ENCODE results near the gene PAPLN.
"Not testable (repeated sequence)": the region's sequence is repeated elsewhere in the genome, so short reads cannot be mapped to it uniquely, and the experiment has no call there.

The PAPLN gene

GRCh38 chr14:73293782-73294781, 56.8 kb downstream of the PAPLN start:
- DNase-seq (ENCODE audit: low read depth) = no peak
- TF ChIP-seq CTCF (IDR thresholded peaks at IDR 0.05; ENCODE audit: low read depth, low read length, missing control alignments) = no peak
- in situ Hi-C loops (cut with HindIII; ENCODE audit: low sequenced_read_pairs) = no loop called here
- H3K4me3 ChIP-seq (ENCODE audit: low read depth, low read length) = no peak overlapping the region

DNA sequence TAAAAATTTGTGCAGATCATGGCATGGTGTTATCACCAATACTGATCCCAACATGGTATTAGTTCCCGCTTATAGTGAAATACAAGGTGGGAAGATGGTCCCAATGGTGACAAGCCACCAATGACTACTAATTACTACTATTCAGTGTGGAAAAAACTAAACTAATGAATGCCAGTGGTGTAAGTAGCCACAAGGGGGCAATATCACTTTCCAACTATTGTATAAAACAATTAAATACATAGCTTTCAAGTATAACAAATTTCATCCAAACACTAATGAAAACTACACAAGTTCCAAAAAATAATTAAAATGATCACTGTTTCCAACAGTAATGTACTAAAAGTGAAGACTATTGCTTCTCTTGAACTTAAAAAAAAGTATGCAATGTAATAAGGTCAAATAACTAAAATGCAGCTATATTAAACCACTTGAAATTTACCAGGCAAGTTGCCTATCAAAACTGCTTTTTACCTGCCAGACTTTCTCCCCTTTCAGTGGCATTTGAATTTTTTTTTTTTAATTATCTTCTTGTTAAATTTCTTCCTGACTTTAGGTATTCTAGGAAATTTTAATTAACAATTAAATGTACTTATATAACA, 58.0 kb downstream of the PAPLN start:
- in situ Hi-C loops (cut with HindIII; ENCODE audit: low sequenced_read_pairs) = no loop called here
- no peak overlapping the region for H3K4me3 ChIP-seq (ENCODE audit: low read depth, low read length)
- peak; percentile 54 for TF ChIP-seq CTCF (IDR thresholded peaks at IDR 0.05; ENCODE audit: low read depth, low read length, missing control alignments)
- peak; percentile 31 for DNase-seq (ENCODE audit: low read depth)

DNA sequence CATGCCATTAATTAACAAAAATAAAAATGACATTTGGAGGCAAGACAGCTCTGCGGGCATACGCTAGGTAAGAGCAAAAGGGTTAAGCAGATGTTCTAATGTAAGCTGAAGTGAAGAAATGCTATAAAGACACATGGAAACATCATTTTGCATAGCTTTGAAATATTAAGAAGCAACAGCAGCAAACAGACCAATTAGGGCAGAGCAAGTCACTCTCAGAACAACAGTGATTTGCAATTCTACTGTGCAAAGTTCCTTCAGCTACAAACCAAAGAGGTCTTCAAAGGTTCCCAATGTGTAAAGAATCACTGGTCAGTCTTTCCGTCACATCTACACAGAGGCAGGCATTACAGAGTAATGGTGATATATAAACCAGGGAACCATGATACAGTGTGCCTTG, 68.2 kb downstream of the PAPLN start:
- no peak for DNase-seq (ENCODE audit: low read depth)
- in situ Hi-C loops (cut with HindIII; ENCODE audit: low sequenced_read_pairs) = no loop called here
- no peak for TF ChIP-seq CTCF (IDR thresholded peaks at IDR 0.05; ENCODE audit: low read depth, low read length, missing control alignments)
- H3K4me3 ChIP-seq (ENCODE audit: low read depth, low read length) = no peak overlapping the region

- TF ChIP-seq CTCF (IDR thresholded peaks at IDR 0.05; ENCODE audit: low read depth, low read length, missing control alignments) = no peak
- H3K4me3 ChIP-seq (ENCODE audit: low read depth, low read length) = no peak overlapping the region
- no peak for DNase-seq (ENCODE audit: low read depth)
- in situ Hi-C loops (cut with HindIII; ENCODE audit: low sequenced_read_pairs) = no loop called here
Observed at GRCh38 chr14:73307261-73307660, 70.0 kb downstream of the PAPLN start.

DNA sequence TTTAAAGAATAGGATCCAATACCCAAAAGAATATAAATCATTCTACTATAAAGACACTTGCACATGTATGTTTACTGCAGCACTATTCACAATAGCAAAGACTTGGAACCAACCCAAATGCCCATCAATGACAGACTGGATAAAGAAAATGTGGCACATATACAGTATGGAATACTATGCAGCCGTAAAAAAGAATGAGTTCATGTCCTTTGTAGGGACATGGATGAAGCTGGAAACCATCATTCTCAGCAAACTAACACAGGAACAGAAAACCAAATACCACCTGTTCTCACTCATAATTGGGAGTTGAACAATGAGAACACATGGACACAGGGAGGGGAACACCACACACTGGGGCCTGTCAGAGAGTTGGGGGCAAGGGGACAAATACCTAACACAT, 71.9 kb downstream of the PAPLN start:
- in situ Hi-C loops (cut with HindIII; ENCODE audit: low sequenced_read_pairs); DNase-seq (ENCODE audit: low read depth): not testable (repeated sequence)

DNA sequence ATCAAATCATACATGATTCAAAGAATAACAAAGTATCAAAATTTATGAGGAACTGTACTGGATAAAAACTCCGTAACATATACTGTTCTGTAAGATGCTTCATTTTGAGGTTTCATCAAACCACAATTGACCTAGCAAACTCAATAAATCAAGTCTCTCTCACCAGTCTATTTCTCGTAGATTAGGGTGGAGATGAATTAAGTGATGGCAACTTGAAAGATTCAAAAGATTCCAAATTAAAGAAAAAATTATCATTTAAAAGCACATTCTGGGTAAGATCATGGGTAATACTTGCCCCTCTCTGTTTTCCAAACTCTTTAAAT, 74.4 kb downstream of the PAPLN start:
- in situ Hi-C loops (cut with HindIII; ENCODE audit: low sequenced_read_pairs) = no loop called here
- H3K4me3 ChIP-seq (ENCODE audit: low read depth, low read length) = no peak overlapping the region
- no peak for TF ChIP-seq CTCF (IDR thresholded peaks at IDR 0.05; ENCODE audit: low read depth, low read length, missing control alignments)
- no peak for DNase-seq (ENCODE audit: low read depth)

More for the DNA sequence above, 71.9 kb downstream of the PAPLN start:
- H3K4me3 ChIP-seq (ENCODE audit: low read depth, low read length) = not testable (repeated sequence)

GRCh38 chr14:73312687-73313086, 75.4 kb downstream of the PAPLN start:
- TF ChIP-seq CTCF (IDR thresholded peaks at IDR 0.05; ENCODE audit: low read depth, low read length, missing control alignments) = no peak
- H3K4me3 ChIP-seq (ENCODE audit: low read depth, low read length) = no peak overlapping the region
- in situ Hi-C loops (cut with HindIII; ENCODE audit: low sequenced_read_pairs) = no loop called here
- DNase-seq (ENCODE audit: low read depth) = no peak
